H9 (cell line): ENCODE measurements around the gene ANGEL1. TPM values are rescaled to one million over a fixed set of nuclear protein-coding genes. Genes with fewer than 3 reads are reported as not detected.

Experiments
- DNase-seq: peaks from one replicate; pipeline ENCODE4 v3.0.0-alpha.2; 2017
- H2AFZ ChIP-seq: one replicate; pipeline ENCODE4 v1.6.1; 2013; ENCODE audit warnings: mild to moderate bottlenecking, low read length, control low read depth, moderate library complexity
- H2AK5ac ChIP-seq: 2 replicates; pipeline ENCODE4 v1.6.1; 2013; ENCODE audit warnings: low read length, control low read depth, mixed read lengths; ENCODE audit not compliant: insufficient read length
- H2BK120ac ChIP-seq: one replicate; pipeline ENCODE4 v1.6.1; 2013; ENCODE audit warnings: low read depth, mild to moderate bottlenecking, low read length, control low read depth, inconsistent platforms; ENCODE audit not compliant: poor library complexity, severe bottlenecking
- H2BK12ac ChIP-seq: 2 replicates; pipeline ENCODE4 v1.6.1; 2013; ENCODE audit warnings: low read length, control low read depth, mixed read lengths, low read depth; ENCODE audit not compliant: insufficient read length
- H2BK15ac ChIP-seq: 2 replicates; pipeline ENCODE4 v1.6.1; 2013; ENCODE audit warnings: low read depth, low read length, control low read depth
- H2BK20ac ChIP-seq: one replicate; pipeline ENCODE4 v1.6.1; 2013; ENCODE audit warnings: low read depth, mild to moderate bottlenecking, low read length, control low read depth, inconsistent platforms; ENCODE audit not compliant: poor library complexity, severe bottlenecking
- H2BK5ac ChIP-seq: 2 replicates; pipeline ENCODE4 v1.6.1; 2013; ENCODE audit warnings: low read length, control low read depth, mixed read lengths; ENCODE audit not compliant: insufficient read length
- H3K14ac ChIP-seq: 2 replicates; pipeline ENCODE4 v1.6.1; 2013; ENCODE audit warnings: low read length, control low read depth; ENCODE audit not compliant: insufficient read depth
- H3K18ac ChIP-seq: 2 replicates; pipeline ENCODE4 v1.6.1; 2013; ENCODE audit warnings: low read depth, mild to moderate bottlenecking, mixed read lengths, low read length, control low read depth; ENCODE audit not compliant: insufficient read length
- H3K23ac ChIP-seq: 2 replicates; pipeline ENCODE4 v1.6.1; 2013; ENCODE audit warnings: low read length, control low read depth, mixed read lengths, low read depth; ENCODE audit not compliant: insufficient read length
- H3K23me2 ChIP-seq: 2 replicates; pipeline ENCODE4 v1.6.1; 2013; ENCODE audit warnings: low read depth, mild to moderate bottlenecking, mixed read lengths, low read length, control low read depth; ENCODE audit not compliant: insufficient read length, poor library complexity, severe bottlenecking
- H3K27ac ChIP-seq: 2 replicates; pipeline ENCODE4 v1.5.1; 2013; ENCODE audit warnings: low read length, control low read depth, mixed read lengths, low read depth; ENCODE audit not compliant: insufficient read length
- H3K27me3 ChIP-seq: 2 replicates; pipeline ENCODE4 v1.6.1; 2013; ENCODE audit warnings: low read length, control low read depth, inconsistent platforms; ENCODE audit not compliant: insufficient read depth
- H3K4ac ChIP-seq: 2 replicates; pipeline ENCODE4 v1.6.1; 2013; ENCODE audit warnings: low read depth, mild to moderate bottlenecking, control low read depth, inconsistent platforms, low read length, moderate library complexity
- H3K4me1 ChIP-seq: 2 replicates; pipeline ENCODE4 v1.6.1; 2013; ENCODE audit warnings: low read length, control low read depth, inconsistent platforms; ENCODE audit not compliant: insufficient read depth
- H3K4me2 ChIP-seq: 2 replicates; pipeline ENCODE4 v1.6.1; 2013; ENCODE audit warnings: low read length, control low read depth, mixed read lengths; ENCODE audit not compliant: insufficient read length, insufficient read depth
- H3K56ac ChIP-seq: 2 replicates; pipeline ENCODE4 v1.6.1; 2013; ENCODE audit warnings: low read depth, mild to moderate bottlenecking, mixed read lengths, low read length, control low read depth; ENCODE audit not compliant: insufficient read length
- H3K79me1 ChIP-seq: 2 replicates; pipeline ENCODE4 v1.6.1; 2013; ENCODE audit warnings: low read depth, mild to moderate bottlenecking, moderate library complexity, low read length, control low read depth, inconsistent platforms; ENCODE audit not compliant: insufficient read depth, poor library complexity, severe bottlenecking
- H3K79me2 ChIP-seq: 2 replicates; pipeline ENCODE4 v1.6.1; 2013; ENCODE audit warnings: low read length, control low read depth, inconsistent platforms; ENCODE audit not compliant: insufficient read depth
- H3K9ac ChIP-seq: 2 replicates; pipeline ENCODE4 v1.6.1; 2013; ENCODE audit warnings: low read length, control low read depth, mixed read lengths; ENCODE audit not compliant: insufficient read length; ENCODE audit errors: extremely low read depth
- H3K9me3 ChIP-seq: one replicate; pipeline ENCODE4 v1.6.1; 2013; ENCODE audit warnings: low read depth, low read length, inconsistent platforms; ENCODE audit not compliant: control insufficient read depth
- H3T11ph ChIP-seq: one replicate; pipeline ENCODE4 v1.6.1; 2013; ENCODE audit warnings: mild to moderate bottlenecking, low read length, control low read depth, inconsistent platforms
- H4K20me1 ChIP-seq: one replicate; pipeline ENCODE4 v1.6.1; 2013; ENCODE audit not compliant: control insufficient read depth, insufficient read length, insufficient read depth
- H4K5ac ChIP-seq: 2 replicates; pipeline ENCODE4 v1.6.1; 2013; ENCODE audit warnings: low read depth, mild to moderate bottlenecking, mixed read lengths, low read length, control low read depth; ENCODE audit not compliant: insufficient read length
- H4K8ac ChIP-seq: replicated peaks from 2 replicates; pipeline ENCODE4 v1.6.1; 2013; ENCODE audit warnings: low read length, control low read depth, mixed read lengths, low read depth; ENCODE audit not compliant: insufficient read length
- H4K91ac ChIP-seq: 2 replicates; pipeline ENCODE4 v1.6.1; 2013; ENCODE audit warnings: low read depth, mild to moderate bottlenecking, moderate library complexity, mixed read lengths, low read length, control low read depth; ENCODE audit not compliant: insufficient read length
- H3K27ac Mint-ChIP-seq, 3 experiments: 2 replicates in 2 of 3; 3 replicates in 1 of 3; pipeline ENCODE4 v1.8.0; 2020 to 2021; ENCODE audit warnings: mixed read lengths in 3 of 3, mild to moderate bottlenecking in 1 of 3, moderate library complexity in 1 of 3
- H3K27me3 Mint-ChIP-seq: 2 replicates; pipeline ENCODE4 v1.8.0; 2021; ENCODE audit warnings: low read depth, mild to moderate bottlenecking, moderate library complexity, mixed read lengths
- H3K36me3 Mint-ChIP-seq, 3 experiments: 2 replicates in 2 of 3; 3 replicates in 1 of 3; pipeline ENCODE4 v1.8.0; 2020 to 2021; ENCODE audit warnings: low read depth in 3 of 3, mixed read lengths in 3 of 3; ENCODE audit not compliant: insufficient read depth in 1 of 3
- H3K4me1 Mint-ChIP-seq, 2 experiments: 2 replicates each; pipeline ENCODE4 v1.8.0; 2020; ENCODE audit warnings: mixed read lengths in 2 of 2
- H3K4me3 Mint-ChIP-seq, 2 experiments: 2 replicates in 1 of 2; 3 replicates in 1 of 2; pipeline ENCODE4 v1.8.0; 2020 to 2021; ENCODE audit warnings: mild to moderate bottlenecking in 2 of 2, mixed read lengths in 2 of 2, moderate library complexity in 1 of 2
- H3K9me3 Mint-ChIP-seq, 2 experiments: 2 replicates in 1 of 2; 3 replicates in 1 of 2; pipeline ENCODE4 v1.8.0; 2020; ENCODE audit warnings: mild to moderate bottlenecking in 2 of 2, mixed read lengths in 2 of 2, moderate library complexity in 1 of 2
- CTCF ChIP-seq: fragments of 200-600 bp; sonication (generic); conservative IDR thresholded peaks from 3 replicates; pipeline ENCODE4 v1.8.0; 2021; ENCODE audit warnings: antibody characterized with exemption, mild to moderate bottlenecking
- WGBS: extraction: QIAGEN DNeasy Blood & Tissue Kit; methylation state at CpG from one replicate; pipeline ENCODE4 v1.1.7; 2013; ENCODE audit warnings: missing lambda C conversion rate, low lambda C conversion rate, mixed read lengths; ENCODE audit not compliant: insufficient read length; ENCODE audit errors: extremely low coverage; 5-methylcytosine and 5-hydroxymethylcytosine counted together
- total RNA-seq: library from RNA; stranded (reverse); gene quantifications from 2 replicates; pipeline ENCODE4 v1.2.1, GENCODE V29; 2021

Gene ANGEL1
- total RNA-seq, 1 experiment from 2014 or later: 21.5 TPM

GRCh38 chr14:76810953-76811400, 1.7 kb downstream of the ANGEL1 start:
- no peak overlapping the region for H2AK5ac ChIP-seq
- no peak overlapping the region for H3K4ac ChIP-seq
- no peaks in the 10 kb centered on the region for H3K9me3 ChIP-seq
- H4K8ac ChIP-seq: no peak overlapping the region
- WGBS: no CpG with 5 or more reads among the region's 9 CpGs
- no peak overlapping the region for H4K91ac ChIP-seq
- H3K9me3 Mint-ChIP-seq: no peaks in the 10 kb centered on the region; a peak in 1 of 5 replicates
- H3K4me1 Mint-ChIP-seq: peaks cover 17 to 18% of the 10 kb centered on the region in 2 experiments
- H3K4me3 Mint-ChIP-seq: peak overlapping the region; percentile 88 to 93
- no peaks in the 10 kb centered on the region for H3K79me2 ChIP-seq
- no peak overlapping the region for H3K14ac ChIP-seq
- no peak overlapping the region for H2AFZ ChIP-seq
- no peak overlapping the region for H3K18ac ChIP-seq
- H2BK12ac ChIP-seq: no peak overlapping the region
- H3K23ac ChIP-seq: no peak overlapping the region
- H3K9ac ChIP-seq: no peak overlapping the region
- no peaks in the 10 kb centered on the region for H3K79me1 ChIP-seq
- peak; percentile 51 for TF ChIP-seq CTCF
- H3K56ac ChIP-seq: no peak overlapping the region
- DNase-seq: no peak
- no peak overlapping the region for H3K27ac ChIP-seq
- no peak overlapping the region for H2BK20ac ChIP-seq
- H2BK15ac ChIP-seq: no peak overlapping the region
- H4K5ac ChIP-seq: no peak overlapping the region
- H3K36me3 Mint-ChIP-seq: peaks cover 22 to 30% (median 30%) of the 10 kb centered on the region in 3 experiments; a peak in 6 of 7 replicates
- H3K27me3 ChIP-seq: no peaks in the 10 kb centered on the region
- peaks cover 10% of the 10 kb centered on the region for H3K23me2 ChIP-seq
- no peak overlapping the region for H3K27ac Mint-ChIP-seq
- no peaks in the 10 kb centered on the region for H3K27me3 Mint-ChIP-seq
- H3T11ph ChIP-seq: no peak overlapping the region
- H4K20me1 ChIP-seq: no peaks in the 10 kb centered on the region
- H3K4me1 ChIP-seq: peaks cover 4% of the 10 kb centered on the region; the same call in 1 of the 2 replicates
- no peak overlapping the region for H2BK120ac ChIP-seq
- H2BK5ac ChIP-seq: no peak overlapping the region
- H3K4me2 ChIP-seq: peak overlapping the region; percentile 28
